Epithelial cell of esophagus (primary cell): ENCODE measurements around the gene TAPBP.
"Not testable (repeated sequence)": the region's sequence is repeated elsewhere in the genome, so short reads cannot be mapped to it uniquely, and the experiment has no call there.

Experiments used
- DNase-seq: peaks from one replicate; pipeline ENCODE4 v3.0.0; 2010; ENCODE audit warnings: low read depth
- H3K4me3 ChIP-seq: 2 replicates; pipeline ENCODE4 v1.5.1; 2011; ENCODE audit warnings: mild to moderate bottlenecking, low read length, control low read depth
- TF ChIP-seq, protein P1 (sequence below): IDR thresholded peaks from 2 replicates; pipeline ENCODE4 v1.5.1; 2011; ENCODE audit warnings: low read depth, mild to moderate bottlenecking, low read length, control low read depth, inconsistent platforms; ENCODE audit not compliant: insufficient read depth; ENCODE audit errors: missing control alignments

TAPBP gene

DNA sequence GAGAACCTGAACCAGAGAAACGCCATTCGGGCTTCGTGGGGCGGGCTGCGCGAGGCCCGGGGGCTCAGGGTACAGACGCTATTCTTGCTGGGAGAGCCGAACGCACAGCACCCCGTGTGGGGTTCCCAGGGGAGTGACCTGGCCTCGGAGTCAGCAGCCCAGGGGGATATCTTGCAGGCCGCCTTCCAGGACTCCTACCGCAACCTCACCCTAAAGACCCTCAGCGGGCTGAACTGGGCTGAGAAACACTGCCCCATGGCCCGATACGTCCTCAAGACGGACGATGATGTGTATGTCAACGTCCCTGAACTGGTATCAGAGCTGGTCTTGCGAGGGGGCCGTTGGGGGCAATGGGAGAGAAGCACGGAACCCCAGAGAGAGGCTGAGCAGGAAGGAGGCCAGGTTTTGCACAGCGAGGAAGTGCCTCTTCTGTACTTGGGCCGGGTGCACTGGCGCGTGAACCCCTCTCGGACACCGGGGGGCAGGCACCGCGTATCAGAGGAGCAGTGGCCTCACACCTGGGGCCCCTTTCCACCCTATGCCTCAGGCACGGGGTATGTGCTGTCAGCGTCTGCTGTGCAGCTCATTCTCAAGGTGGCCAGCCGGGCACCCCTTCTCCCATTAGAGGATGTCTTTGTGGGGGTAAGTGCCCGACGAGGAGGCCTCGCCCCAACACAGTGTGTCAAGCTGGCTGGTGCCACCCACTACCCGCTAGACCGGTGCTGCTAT, 36.1 kb downstream of the TAPBP start:
- TF ChIP-seq, protein P1, sequence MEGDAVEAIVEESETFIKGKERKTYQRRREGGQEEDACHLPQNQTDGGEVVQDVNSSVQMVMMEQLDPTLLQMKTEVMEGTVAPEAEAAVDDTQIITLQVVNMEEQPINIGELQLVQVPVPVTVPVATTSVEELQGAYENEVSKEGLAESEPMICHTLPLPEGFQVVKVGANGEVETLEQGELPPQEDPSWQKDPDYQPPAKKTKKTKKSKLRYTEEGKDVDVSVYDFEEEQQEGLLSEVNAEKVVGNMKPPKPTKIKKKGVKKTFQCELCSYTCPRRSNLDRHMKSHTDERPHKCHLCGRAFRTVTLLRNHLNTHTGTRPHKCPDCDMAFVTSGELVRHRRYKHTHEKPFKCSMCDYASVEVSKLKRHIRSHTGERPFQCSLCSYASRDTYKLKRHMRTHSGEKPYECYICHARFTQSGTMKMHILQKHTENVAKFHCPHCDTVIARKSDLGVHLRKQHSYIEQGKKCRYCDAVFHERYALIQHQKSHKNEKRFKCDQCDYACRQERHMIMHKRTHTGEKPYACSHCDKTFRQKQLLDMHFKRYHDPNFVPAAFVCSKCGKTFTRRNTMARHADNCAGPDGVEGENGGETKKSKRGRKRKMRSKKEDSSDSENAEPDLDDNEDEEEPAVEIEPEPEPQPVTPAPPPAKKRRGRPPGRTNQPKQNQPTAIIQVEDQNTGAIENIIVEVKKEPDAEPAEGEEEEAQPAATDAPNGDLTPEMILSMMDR: no peak
- peak overlapping the region; percentile 68 for H3K4me3 ChIP-seq
- no peak for DNase-seq

- TF ChIP-seq, protein P1: peak; percentile 29
- DNase-seq: peak; percentile 95
- H3K4me3 ChIP-seq: peak within 1 kb of the TSS; percentile 68
These were observed 36.8 kb downstream of the TAPBP start, which contains the start of gene B3GALT4 for GRCh38 chr6:33276864-33277662. B3GALT4 (plus strand) TSS chr6:33277123; CDS start chr6:33277420, 297 bp downstream.

GRCh38 chr6:33276581-33276863, 37.4 kb downstream of the TAPBP start:
- no peak for DNase-seq
- TF ChIP-seq, protein P1: no peak
- peak overlapping the region; percentile 68 for H3K4me3 ChIP-seq

GRCh38 chr6:33275795-33276580, 37.9 kb downstream of the TAPBP start:
- peak overlapping the region; percentile 68 for H3K4me3 ChIP-seq
- not testable (repeated sequence) for DNase-seq

DNA sequence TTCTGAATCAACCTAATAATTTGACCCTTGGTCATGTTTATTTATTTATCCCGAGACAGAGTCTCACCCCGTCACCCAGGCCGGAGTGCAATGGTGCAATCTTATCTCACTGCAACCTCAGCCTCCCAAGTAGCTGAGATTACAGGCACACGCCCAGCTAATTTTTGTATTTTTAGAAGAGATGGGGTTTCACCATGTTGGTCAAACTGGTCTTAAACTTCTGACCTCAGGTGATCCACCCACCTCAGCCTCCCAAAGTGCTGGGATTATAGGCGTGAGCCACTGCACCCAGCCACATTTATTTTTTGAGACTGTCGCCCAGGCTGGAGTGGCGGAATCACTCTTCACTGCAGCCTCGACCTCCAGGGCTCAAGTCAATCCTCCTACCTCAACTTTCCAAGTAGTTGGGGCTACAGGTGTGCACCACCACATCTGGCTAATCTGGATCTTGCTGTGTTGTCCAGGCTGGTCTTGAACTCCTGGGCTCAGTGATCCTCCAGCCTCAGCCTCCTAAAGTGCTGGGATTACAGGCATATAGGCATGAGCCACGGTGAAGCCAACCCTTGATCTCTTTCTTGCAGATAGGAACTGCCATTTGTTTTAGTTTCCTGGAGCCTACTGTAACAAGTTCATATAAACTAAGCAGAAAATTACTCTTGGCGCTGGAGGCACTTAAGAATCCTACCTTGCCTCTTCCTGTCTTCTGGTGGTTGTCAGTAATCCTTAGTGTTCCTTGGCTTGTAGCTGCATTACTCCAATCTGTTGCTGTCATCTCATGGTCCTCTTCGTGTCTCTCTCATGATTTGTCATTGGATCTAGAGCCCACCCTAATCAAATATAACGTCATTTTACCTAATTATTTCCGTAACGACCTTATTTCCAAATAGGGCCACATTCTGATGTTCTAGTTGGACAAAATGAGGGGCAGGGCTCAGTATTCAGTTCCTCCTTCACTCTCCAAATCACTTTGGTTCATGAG, 39.7 kb downstream of the TAPBP start:
- TF ChIP-seq, protein P1: no peak

DNA sequence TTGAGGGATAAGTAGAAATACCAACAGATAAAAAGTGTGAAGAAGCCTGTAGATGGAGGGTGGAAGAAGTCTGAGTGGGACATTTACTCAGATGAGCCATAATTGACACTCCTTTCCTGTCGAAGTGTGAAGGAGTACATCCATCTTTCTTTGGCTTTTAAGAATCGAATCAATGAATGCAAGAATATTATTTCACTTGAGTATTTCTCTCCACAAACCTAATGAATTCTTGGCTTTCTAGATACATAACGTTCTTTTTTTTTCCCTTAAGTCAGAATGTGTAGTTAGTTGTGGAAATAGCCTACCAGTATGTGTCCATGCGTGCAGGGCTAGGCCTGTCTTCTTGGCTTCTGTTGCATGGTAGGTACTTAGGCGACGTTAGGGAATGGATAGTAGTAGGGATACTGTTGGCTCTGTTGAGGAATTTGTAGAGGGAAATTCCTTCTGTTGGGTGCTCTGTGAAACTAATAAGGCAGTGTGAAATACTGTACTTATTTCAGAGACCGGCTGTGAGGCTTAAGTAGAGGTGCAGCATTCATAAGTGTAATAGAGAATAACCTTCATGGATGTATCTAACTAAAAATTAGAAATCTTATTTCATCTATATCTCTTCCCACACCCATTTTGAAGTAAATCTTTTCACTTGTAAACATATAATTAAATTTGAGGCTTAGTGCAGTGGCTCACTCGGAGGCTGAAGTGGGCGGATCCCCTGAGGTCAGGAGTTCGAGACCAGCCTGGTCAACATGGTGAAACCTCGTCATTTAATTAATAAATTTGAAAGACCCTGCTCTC, 40.6 kb downstream of the TAPBP start:
- TF ChIP-seq, protein P1: no peak
- peak overlapping the region; percentile 100 for H3K4me3 ChIP-seq

More for the DNA sequence above, 39.7 kb downstream of the TAPBP start:
- DNase-seq: no peak
- peak overlapping the region; percentile 100 for H3K4me3 ChIP-seq

More for the DNA sequence above, 40.6 kb downstream of the TAPBP start:
- no peak for DNase-seq
